ENCODE measurements around the gene ARHGAP21.
"Not testable (repeated sequence)": the region's sequence is repeated elsewhere in the genome, so short reads cannot be mapped to it uniquely, and the experiment has no call there.

The ARHGAP21 gene

GRCh38 chr10:24680647-24681524 lies 42.8 kb downstream of the ARHGAP21 start:
- DNase-seq: no peak

- no peak for DNase-seq
Measured at GRCh38 chr10:24678757-24679156, 44.9 kb downstream of the ARHGAP21 start.

- no peak for DNase-seq
Measured at GRCh38 chr10:24674892-24675632, 48.6 kb downstream of the ARHGAP21 start.

- DNase-seq: no peak
Measured at GRCh38 chr10:24670964-24671670, 52.6 kb downstream of the ARHGAP21 start.

- DNase-seq: peak in 1 of 2 experiments; percentile 14
Measured at GRCh38 chr10:24669285-24669852, 54.3 kb downstream of the ARHGAP21 start.

GRCh38 chr10:24668247-24668646 lies 55.4 kb downstream of the ARHGAP21 start:
- DNase-seq: no peak

- DNase-seq: no peak
Measured at GRCh38 chr10:24664991-24665390, 58.7 kb downstream of the ARHGAP21 start.

- no peak for DNase-seq
Measured at GRCh38 chr10:24661376-24661775, 62.3 kb downstream of the ARHGAP21 start.

GRCh38 chr10:24658319-24658718 lies 65.4 kb downstream of the ARHGAP21 start:
- DNase-seq: not testable (repeated sequence)

GRCh38 chr10:24656326-24656725 lies 67.4 kb downstream of the ARHGAP21 start:
- not testable (repeated sequence) for DNase-seq

- no peak for DNase-seq
Measured at GRCh38 chr10:24652381-24652957, 71.2 kb downstream of the ARHGAP21 start.

GRCh38 chr10:24651923-24652322 lies 71.8 kb downstream of the ARHGAP21 start:
- DNase-seq: no peak

GRCh38 chr10:24650669-24651391 lies 72.9 kb downstream of the ARHGAP21 start:
- DNase-seq: no peak

GRCh38 chr10:24645784-24646183 lies 77.9 kb downstream of the ARHGAP21 start:
- DNase-seq: no peak

- DNase-seq: no peak
Measured at GRCh38 chr10:24645022-24645421, 78.7 kb downstream of the ARHGAP21 start.

- no peak for DNase-seq
Measured at GRCh38 chr10:24643679-24644209, 79.9 kb downstream of the ARHGAP21 start.

GRCh38 chr10:24642921-24643678 lies 80.6 kb downstream of the ARHGAP21 start:
- DNase-seq: peak; percentile 38 to 73

GRCh38 chr10:24639124-24639523 lies 84.6 kb downstream of the ARHGAP21 start:
- DNase-seq: no peak

GRCh38 chr10:24625778-24626177 lies 97.9 kb downstream of the ARHGAP21 start:
- DNase-seq: no peak

- no peak for DNase-seq
Measured at GRCh38 chr10:24623383-24623782, 100.3 kb downstream of the ARHGAP21 start.

- no peak for DNase-seq
Measured at GRCh38 chr10:24622781-24623301, 100.8 kb downstream of the ARHGAP21 start.
